OCI-LY1 (cell line): Measurements from ENCODE around the gene MLH3.

Source experiments
- EZH2 ChIP-seq: fragments of 200-600 bp; sonication (generic), shearing (Covaris generic); IDR thresholded peaks from 2 replicates; pipeline ENCODE4 v1.8.0; 2017; ENCODE audit warnings: borderline replicate concordance, mixed run types, mild to moderate bottlenecking, antibody characterized with exemption, low read length, moderate library complexity, mixed read lengths
- TF ChIP-seq, protein P1 (sequence below): fragments of 200-600 bp; sonication (generic), shearing (Covaris generic); IDR thresholded peaks from 2 replicates; pipeline ENCODE4 v1.5.1; 2017; ENCODE audit warnings: mild to moderate bottlenecking, antibody characterized with exemption, low read length, moderate library complexity, mixed read lengths

DNA sequence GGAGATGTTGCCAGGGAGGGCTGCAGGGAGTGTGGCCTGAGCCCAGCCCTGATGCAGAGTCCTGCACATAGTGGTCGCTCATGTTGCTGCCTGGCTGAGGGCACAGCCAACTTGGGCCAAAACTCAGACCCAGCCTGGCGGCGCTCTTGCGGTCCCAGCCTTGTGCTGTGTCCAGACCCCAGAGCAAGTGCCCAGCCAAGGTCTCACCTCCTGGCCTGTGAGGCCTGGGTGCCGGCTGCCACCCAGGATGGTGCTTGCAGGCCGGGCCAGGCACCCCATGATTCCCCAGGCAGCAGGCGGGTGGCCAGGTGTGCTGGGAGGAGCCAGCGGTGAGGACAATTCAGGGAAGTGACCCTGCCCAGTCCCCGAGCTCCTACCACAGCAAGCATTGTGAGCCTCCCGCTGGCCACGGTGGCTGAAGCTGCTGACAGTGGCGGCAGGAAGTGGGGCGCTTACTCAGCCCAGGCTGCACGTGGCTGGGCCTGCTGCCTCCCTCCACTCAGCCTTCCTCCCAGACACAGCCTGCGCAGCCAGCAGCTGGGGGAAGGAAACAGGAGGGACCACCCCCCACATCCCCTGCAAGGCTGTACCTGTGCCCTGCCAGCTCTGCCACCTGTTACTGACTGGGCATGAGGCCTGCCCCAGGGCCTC is 78.1 kb downstream of the MLH3 start:
- TF ChIP-seq, protein P1, sequence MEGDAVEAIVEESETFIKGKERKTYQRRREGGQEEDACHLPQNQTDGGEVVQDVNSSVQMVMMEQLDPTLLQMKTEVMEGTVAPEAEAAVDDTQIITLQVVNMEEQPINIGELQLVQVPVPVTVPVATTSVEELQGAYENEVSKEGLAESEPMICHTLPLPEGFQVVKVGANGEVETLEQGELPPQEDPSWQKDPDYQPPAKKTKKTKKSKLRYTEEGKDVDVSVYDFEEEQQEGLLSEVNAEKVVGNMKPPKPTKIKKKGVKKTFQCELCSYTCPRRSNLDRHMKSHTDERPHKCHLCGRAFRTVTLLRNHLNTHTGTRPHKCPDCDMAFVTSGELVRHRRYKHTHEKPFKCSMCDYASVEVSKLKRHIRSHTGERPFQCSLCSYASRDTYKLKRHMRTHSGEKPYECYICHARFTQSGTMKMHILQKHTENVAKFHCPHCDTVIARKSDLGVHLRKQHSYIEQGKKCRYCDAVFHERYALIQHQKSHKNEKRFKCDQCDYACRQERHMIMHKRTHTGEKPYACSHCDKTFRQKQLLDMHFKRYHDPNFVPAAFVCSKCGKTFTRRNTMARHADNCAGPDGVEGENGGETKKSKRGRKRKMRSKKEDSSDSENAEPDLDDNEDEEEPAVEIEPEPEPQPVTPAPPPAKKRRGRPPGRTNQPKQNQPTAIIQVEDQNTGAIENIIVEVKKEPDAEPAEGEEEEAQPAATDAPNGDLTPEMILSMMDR, result no peak
- no peak for TF ChIP-seq EZH2
